GM12875 (cell line): ENCODE data around the gene POGZ.

ENCODE experiments used
- H3K4me3 ChIP-seq: one replicate; pipeline ENCODE4 v1.5.1; 2011; ENCODE audit warnings: low read depth, low read length, control low read depth
- TF ChIP-seq, protein P1 (sequence below): IDR thresholded peaks from 2 replicates; pipeline ENCODE4 v1.5.1; 2011; ENCODE audit warnings: low read depth, mild to moderate bottlenecking, control low read depth, inconsistent platforms, low read length, moderate library complexity, borderline replicate concordance; ENCODE audit not compliant: insufficient read depth

POGZ gene

DNA sequence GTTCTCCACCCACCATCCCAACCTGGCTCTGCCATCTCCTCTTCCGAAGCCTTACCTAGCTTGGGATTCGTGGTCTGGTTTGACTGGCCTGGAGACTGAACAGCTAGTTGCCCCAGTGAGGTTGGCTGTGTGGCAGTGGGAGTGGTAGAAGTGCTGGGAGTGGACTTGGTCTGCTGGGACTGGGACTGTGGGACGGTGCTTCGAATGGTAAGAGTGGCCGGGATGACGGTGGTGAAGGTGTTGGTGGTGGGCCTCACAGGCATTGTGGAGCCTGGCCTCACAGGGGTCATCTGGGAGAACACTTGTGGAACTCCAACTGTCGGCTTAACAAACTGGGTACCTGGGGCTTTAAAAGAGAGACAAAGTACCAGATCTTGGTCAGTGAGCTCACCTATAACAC lies 31.2 kb downstream of the POGZ start:
- H3K4me3 ChIP-seq = no peak overlapping the region
- TF ChIP-seq, protein P1, sequence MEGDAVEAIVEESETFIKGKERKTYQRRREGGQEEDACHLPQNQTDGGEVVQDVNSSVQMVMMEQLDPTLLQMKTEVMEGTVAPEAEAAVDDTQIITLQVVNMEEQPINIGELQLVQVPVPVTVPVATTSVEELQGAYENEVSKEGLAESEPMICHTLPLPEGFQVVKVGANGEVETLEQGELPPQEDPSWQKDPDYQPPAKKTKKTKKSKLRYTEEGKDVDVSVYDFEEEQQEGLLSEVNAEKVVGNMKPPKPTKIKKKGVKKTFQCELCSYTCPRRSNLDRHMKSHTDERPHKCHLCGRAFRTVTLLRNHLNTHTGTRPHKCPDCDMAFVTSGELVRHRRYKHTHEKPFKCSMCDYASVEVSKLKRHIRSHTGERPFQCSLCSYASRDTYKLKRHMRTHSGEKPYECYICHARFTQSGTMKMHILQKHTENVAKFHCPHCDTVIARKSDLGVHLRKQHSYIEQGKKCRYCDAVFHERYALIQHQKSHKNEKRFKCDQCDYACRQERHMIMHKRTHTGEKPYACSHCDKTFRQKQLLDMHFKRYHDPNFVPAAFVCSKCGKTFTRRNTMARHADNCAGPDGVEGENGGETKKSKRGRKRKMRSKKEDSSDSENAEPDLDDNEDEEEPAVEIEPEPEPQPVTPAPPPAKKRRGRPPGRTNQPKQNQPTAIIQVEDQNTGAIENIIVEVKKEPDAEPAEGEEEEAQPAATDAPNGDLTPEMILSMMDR = no peak

DNA sequence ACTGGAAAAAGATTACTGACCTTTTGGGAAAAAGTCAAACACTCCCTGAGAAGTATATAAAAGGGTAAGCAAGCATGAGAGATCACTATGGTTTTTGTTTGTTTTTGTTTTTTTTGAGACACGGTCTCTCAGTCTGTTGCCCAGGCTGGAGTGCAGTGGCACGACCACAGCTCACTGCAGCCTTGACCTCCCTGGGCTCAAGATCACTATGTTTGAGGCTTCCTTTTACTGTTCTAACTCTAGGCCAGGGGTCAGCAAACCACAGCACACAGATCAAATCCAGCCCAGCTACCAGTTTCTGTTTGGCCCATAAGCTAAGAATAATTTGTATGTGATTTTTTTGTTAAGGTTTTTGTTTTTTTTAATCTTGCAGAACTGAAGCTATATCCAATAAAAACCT lies 34.2 kb downstream of the POGZ start:
- TF ChIP-seq, protein P1 = no peak
- H3K4me3 ChIP-seq = no peak overlapping the region

DNA sequence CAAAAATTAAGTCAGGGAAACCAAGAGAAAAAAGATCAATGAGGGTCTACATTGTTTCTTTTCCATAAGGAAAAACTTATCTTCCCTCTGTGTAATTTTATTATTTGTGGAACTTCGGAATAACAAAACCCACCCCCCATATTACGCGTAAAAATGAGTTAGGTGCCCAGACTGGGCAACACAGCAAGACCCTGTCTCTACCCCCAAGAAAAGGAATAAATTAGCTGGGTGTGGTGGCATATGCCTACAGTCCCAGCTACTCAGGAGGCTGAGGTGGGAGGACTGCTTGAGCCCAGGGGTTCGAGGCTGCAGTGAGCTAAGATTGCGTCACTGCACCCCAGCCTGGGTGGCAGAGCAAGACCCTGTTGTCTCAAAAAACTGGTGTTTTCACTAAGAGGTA lies 39.5 kb downstream of the POGZ start:
- TF ChIP-seq, protein P1 = no peak
- no peak overlapping the region for H3K4me3 ChIP-seq

DNA sequence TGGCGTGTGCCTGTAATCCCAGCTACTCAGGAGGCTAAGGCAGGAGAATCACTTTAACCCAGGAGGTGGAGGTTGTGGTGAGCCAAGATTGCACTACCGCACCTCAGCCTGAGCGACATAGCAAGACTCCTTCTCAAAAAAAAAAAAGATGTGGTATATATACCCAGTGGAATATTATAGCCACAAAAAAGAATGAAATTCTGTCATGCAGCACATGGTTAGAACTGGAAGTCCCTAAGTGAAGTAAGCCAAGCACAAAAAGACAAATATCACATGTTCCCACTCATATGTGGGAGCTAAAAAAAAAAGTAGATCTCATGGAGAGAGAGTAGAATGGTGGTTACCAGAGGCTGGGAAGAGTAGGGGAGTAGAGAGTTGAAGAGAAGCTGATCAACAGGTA lies 41.2 kb downstream of the POGZ start:
- TF ChIP-seq, protein P1 = no peak

DNA sequence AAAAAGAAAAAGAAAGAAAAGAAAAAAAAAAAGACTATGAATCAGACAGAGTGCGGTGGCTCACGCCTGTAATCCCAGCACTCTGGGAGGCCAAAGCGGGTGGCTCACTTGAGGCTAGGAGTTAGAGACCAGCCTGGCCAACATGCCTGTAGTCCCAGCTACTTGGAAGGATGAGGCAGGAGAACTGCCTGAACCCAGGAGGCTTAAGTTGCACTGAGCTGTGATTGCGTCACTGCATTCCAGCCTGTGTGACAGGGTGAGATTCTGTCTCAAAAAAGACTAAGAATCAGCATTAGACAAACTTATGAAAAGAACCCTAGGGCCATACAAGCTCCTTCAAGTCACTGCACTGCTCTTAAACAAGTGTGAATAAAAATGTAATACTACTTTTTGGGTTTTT lies 43.1 kb downstream of the POGZ start:
- TF ChIP-seq, protein P1 = no peak
- no peak overlapping the region for H3K4me3 ChIP-seq

More for the DNA sequence above, 41.2 kb downstream of the POGZ start:
- no peak overlapping the region for H3K4me3 ChIP-seq

DNA sequence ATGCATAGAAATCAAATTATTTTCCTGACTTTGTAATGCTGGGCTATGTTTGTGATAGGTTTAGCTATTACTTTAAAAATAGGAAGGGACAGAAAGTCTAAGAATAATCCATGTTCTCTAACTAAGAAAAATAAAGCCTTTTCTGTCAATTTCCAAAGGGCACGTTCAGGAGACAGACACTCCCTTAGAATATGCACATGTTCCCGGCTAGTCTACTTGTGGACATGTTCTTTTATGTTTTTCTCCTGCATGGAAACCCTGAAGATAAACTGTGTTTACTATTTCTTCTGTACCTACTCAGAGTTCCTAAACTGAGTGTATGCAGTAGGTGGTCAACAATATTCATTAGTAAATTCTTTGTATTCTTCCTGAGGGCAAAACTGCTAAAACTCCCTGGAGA lies 47.4 kb downstream of the POGZ start:
- TF ChIP-seq, protein P1 = no peak
- H3K4me3 ChIP-seq = no peak overlapping the region

DNA sequence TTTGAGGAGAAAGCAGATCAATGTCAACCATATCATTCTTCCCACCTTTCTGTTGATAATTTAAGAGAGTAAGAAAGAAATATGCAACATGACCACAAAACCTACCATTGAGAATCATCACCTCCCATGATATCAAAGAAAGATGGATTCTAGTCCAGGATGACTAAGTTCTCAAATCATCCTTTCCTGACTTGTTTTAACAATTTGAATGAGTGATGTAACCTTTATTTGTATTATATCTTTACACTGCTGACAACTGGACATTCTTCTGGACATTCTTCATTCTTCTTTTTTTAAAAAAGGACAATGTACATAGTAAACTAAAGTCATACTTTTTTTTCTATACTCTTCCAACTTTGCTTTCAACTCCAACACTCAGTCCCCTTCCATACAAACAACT lies 50.4 kb downstream of the POGZ start:
- TF ChIP-seq, protein P1 = no peak
- H3K4me3 ChIP-seq = no peak overlapping the region
